Neural progenitor cell (in vitro differentiated cells): ENCODE data around the gene LRRC52. TPM values are rescaled to one million over a fixed set of nuclear protein-coding genes. Genes with fewer than 3 reads are reported as not detected.

Experiments
- DNase-seq: peaks from one replicate; pipeline ENCODE4 v3.0.0-alpha.2; 2016; ENCODE audit warnings: low spot score
- H2AFZ ChIP-seq: fragments of 200-600 bp; sonication (generic); replicated peaks from 2 replicates; pipeline ENCODE4 v1.6.1; 2016; ENCODE audit warnings: antibody characterized with exemption
- H3F3A ChIP-seq: fragments of 200-600 bp; sonication (generic); 2 replicates; pipeline ENCODE4 v1.6.1; 2016; ENCODE audit warnings: antibody characterized with exemption, low read depth
- H3K27ac ChIP-seq: fragments of 200-600 bp; sonication (generic); 2 replicates; pipeline ENCODE4 v1.5.1; 2016; ENCODE audit warnings: mild to moderate bottlenecking
- H3K27me3 ChIP-seq: fragments of 200-600 bp; sonication (generic); 2 replicates; pipeline ENCODE4 v1.6.1; 2016; ENCODE audit warnings: mild to moderate bottlenecking, moderate library complexity
- H3K36me3 ChIP-seq: fragments of 200-600 bp; sonication (generic); 2 replicates; pipeline ENCODE4 v1.5.1; 2016
- H3K4me1 ChIP-seq: fragments of 200-600 bp; sonication (generic); 2 replicates; pipeline ENCODE4 v1.6.1; 2016; ENCODE audit warnings: mixed run types
- H3K4me2 ChIP-seq: fragments of 200-600 bp; sonication (generic); 2 replicates; pipeline ENCODE4 v1.6.1; 2016
- H3K4me3 ChIP-seq: fragments of 200-600 bp; sonication (generic); 2 replicates; pipeline ENCODE4 v1.5.1; 2016
- H3K79me2 ChIP-seq: fragments of 200-600 bp; sonication (generic); 2 replicates; pipeline ENCODE4 v1.6.1; 2016; ENCODE audit warnings: low read depth
- H3K9ac ChIP-seq: fragments of 200-600 bp; sonication (generic); 2 replicates; pipeline ENCODE4 v1.6.1; 2016
- H3K9me3 ChIP-seq: fragments of 200-600 bp; sonication (generic); 2 replicates; pipeline ENCODE4 v1.5.1; 2016; ENCODE audit warnings: low read depth
- H4K20me1 ChIP-seq: fragments of 200-600 bp; sonication (generic); 2 replicates; pipeline ENCODE4 v1.6.1; 2016; ENCODE audit warnings: low read depth
- H3K27ac Mint-ChIP-seq: 3 replicates; pipeline ENCODE4 v1.8.0; 2021; ENCODE audit warnings: mixed read lengths
- H3K27me3 Mint-ChIP-seq: 2 replicates; pipeline ENCODE4 v1.8.0; 2022; ENCODE audit warnings: low read depth, mild to moderate bottlenecking, inconsistent platforms, moderate library complexity, mixed read lengths; ENCODE audit not compliant: insufficient read depth
- H3K36me3 Mint-ChIP-seq: 3 replicates; pipeline ENCODE4 v1.8.0; 2021; ENCODE audit warnings: mixed read lengths
- H3K4me1 Mint-ChIP-seq: 3 replicates; pipeline ENCODE4 v1.8.0; 2021; ENCODE audit warnings: mixed read lengths
- H3K4me3 Mint-ChIP-seq: 3 replicates; pipeline ENCODE4 v1.8.0; 2021; ENCODE audit warnings: mild to moderate bottlenecking, moderate library complexity, mixed read lengths
- H3K9me3 Mint-ChIP-seq: 3 replicates; pipeline ENCODE4 v1.8.0; 2020; ENCODE audit warnings: mixed read lengths
- CTCF ChIP-seq: fragments of 200-600 bp; sonication (generic); IDR thresholded peaks from 2 replicates; pipeline ENCODE4 v1.5.1; 2017; ENCODE audit warnings: antibody characterized with exemption, mild to moderate bottlenecking
- EZH2 ChIP-seq: fragments of 200-600 bp; sonication (generic); IDR thresholded peaks from 2 replicates; pipeline ENCODE4 v1.6.1; 2017; ENCODE audit warnings: antibody characterized with exemption, mild to moderate bottlenecking, moderate library complexity
- EZH2phosphoT487 ChIP-seq: fragments of 200-600 bp; sonication (generic); IDR thresholded peaks from 2 replicates; pipeline ENCODE4 v1.6.1; 2017; ENCODE audit warnings: antibody characterized with exemption
- total RNA-seq: library from RNA; depleted of rRNA; stranded (reverse); fragments of >200 nt; gene quantifications from 2 replicates; pipeline ENCODE4 v1.2.3, GENCODE V29; 2015; ENCODE audit warnings: low replicate concordance

Gene LRRC52
- total RNA-seq, 1 donor from 2014 or later = not detected

GRCh38 chr1:165563551-165563950, 19.8 kb downstream of the LRRC52 start:
- Histone ChIP-seq H3K79me2 (no peaks in the 10 kb centered on the region), H3K9ac (no peak overlapping the region), H3K4me2 (no peak overlapping the region), H4K20me1 (no peaks in the 10 kb centered on the region), H3K9me3 (no peaks in the 10 kb centered on the region), H3K4me3 (no peak overlapping the region), H3F3A (no peaks in the 10 kb centered on the region), H3K27ac (no peak overlapping the region), H3K36me3 (no peaks in the 10 kb centered on the region), H2AFZ (no peak overlapping the region), H3K4me1 (peaks cover 4% of the 10 kb centered on the region), H3K27me3 (no peaks in the 10 kb centered on the region)
- Mint-ChIP-seq H3K27me3 (no peaks in the 10 kb centered on the region), H3K36me3 (no peaks in the 10 kb centered on the region), H3K4me1 (no peaks in the 10 kb centered on the region), H3K4me3 (no peak overlapping the region), H3K27ac (no peak overlapping the region), H3K9me3 (no peaks in the 10 kb centered on the region)
- TF ChIP-seq CTCF = no peak
- TF ChIP-seq EZH2phosphoT487 = no peak
- no peak for TF ChIP-seq EZH2
- no peak for DNase-seq

GRCh38 chr1:165564561-165564960, 20.8 kb downstream of the LRRC52 start:
- Mint-ChIP-seq H3K9me3 (no peaks in the 10 kb centered on the region), H3K4me1 (no peaks in the 10 kb centered on the region), H3K4me3 (no peak overlapping the region), H3K27me3 (no peaks in the 10 kb centered on the region), H3K36me3 (no peaks in the 10 kb centered on the region), H3K27ac (no peak overlapping the region)
- Histone ChIP-seq H3K9me3 (no peaks in the 10 kb centered on the region), H3K9ac (no peak overlapping the region), H3K4me3 (no peak overlapping the region), H3K4me2 (no peak overlapping the region), H3K27me3 (no peaks in the 10 kb centered on the region), H3K4me1 (peaks cover 4% of the 10 kb centered on the region), H4K20me1 (no peaks in the 10 kb centered on the region), H3K79me2 (no peaks in the 10 kb centered on the region), H3F3A (no peaks in the 10 kb centered on the region), H2AFZ (no peak overlapping the region), H3K27ac (no peak overlapping the region), H3K36me3 (no peaks in the 10 kb centered on the region)
- no peak for TF ChIP-seq CTCF
- no peak for DNase-seq

GRCh38 chr1:165565751-165566490, 22.1 kb downstream of the LRRC52 start:
- Mint-ChIP-seq H3K4me1 (peaks cover 3% of the 10 kb centered on the region), H3K27ac (no peak overlapping the region), H3K27me3 (no peaks in the 10 kb centered on the region), H3K4me3 (no peak overlapping the region), H3K9me3 (no peaks in the 10 kb centered on the region), H3K36me3 (no peaks in the 10 kb centered on the region)
- Histone ChIP-seq H3K36me3 (no peaks in the 10 kb centered on the region), H3K4me1 (peaks cover under 1% of the 10 kb centered on the region), H2AFZ (no peak overlapping the region), H3K4me2 (no peak overlapping the region), H3K27ac (no peak overlapping the region), H3K79me2 (no peaks in the 10 kb centered on the region), H3K27me3 (no peaks in the 10 kb centered on the region), H3K4me3 (no peak overlapping the region), H3K9me3 (no peaks in the 10 kb centered on the region), H4K20me1 (no peaks in the 10 kb centered on the region), H3F3A (no peaks in the 10 kb centered on the region), H3K9ac (no peak overlapping the region)
- DNase-seq = no peak
- TF ChIP-seq EZH2phosphoT487 (no peak), CTCF (no peak), EZH2 (no peak)
